ENCODE measurements around the gene SLC25A33. TPM values are rescaled to one million over a fixed set of nuclear protein-coding genes. Genes with fewer than 3 reads are reported as not detected.

The SLC25A33 gene
- total RNA-seq, 2 donors from 2014 or later: 5.0 to 8.4 TPM

GRCh38 chr1:9542430-9542829, 3.2 kb downstream of the SLC25A33 start:
- Histone ChIP-seq H3K36me3 (no peaks in the 10 kb centered on the region), H3K4me1 (peaks cover 12% of the 10 kb centered on the region), H3K9ac (ENCODE audit: low read depth in 2 of 2, low read length in 2 of 2) (no peak overlapping the region), H3K9me3 (no peaks in the 10 kb centered on the region), H3K27ac (no peak overlapping the region), H3K4me3 (no peak overlapping the region), H3K27me3 (no peaks in the 10 kb centered on the region)
- peak; percentile 53 for DNase-seq
- intact Hi-C loops (cut with DNase I): no loop called here
- TF ChIP-seq CTCF (IDR thresholded peaks at IDR 0.05): no peak

DNA sequence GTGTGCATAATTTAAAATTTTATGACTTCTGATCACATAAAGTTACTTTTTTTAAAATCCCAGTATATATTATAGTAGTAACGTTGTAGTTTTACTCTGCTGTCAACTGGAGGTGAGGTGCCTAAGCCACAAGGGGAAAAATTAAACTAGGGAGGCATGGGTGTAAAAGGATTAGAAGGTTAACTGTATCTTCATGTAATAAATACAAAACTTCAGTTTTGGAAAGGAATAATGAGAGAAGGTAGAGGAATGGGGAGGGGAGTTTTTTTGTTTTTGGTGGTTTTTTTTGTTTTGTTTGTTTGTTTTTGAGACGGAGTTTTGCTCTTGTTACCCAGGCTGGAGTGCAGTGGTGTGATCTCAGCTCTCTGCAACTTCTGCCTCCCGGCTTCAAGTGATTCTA, 5.7 kb downstream of the SLC25A33 start:
- Histone ChIP-seq H3K36me3 (no peaks in the 10 kb centered on the region), H3K4me3 (no peak overlapping the region), H3K27me3 (no peaks in the 10 kb centered on the region), H3K4me1 (peaks cover 7% of the 10 kb centered on the region), H3K9ac (ENCODE audit: low read depth in 2 of 2, low read length in 2 of 2) (no peak overlapping the region), H3K9me3 (no peaks in the 10 kb centered on the region), H3K27ac (no peak overlapping the region)
- TF ChIP-seq CTCF (IDR thresholded peaks at IDR 0.05): no peak
- no peak for DNase-seq
- intact Hi-C loops (cut with DNase I): no loop called here

DNA sequence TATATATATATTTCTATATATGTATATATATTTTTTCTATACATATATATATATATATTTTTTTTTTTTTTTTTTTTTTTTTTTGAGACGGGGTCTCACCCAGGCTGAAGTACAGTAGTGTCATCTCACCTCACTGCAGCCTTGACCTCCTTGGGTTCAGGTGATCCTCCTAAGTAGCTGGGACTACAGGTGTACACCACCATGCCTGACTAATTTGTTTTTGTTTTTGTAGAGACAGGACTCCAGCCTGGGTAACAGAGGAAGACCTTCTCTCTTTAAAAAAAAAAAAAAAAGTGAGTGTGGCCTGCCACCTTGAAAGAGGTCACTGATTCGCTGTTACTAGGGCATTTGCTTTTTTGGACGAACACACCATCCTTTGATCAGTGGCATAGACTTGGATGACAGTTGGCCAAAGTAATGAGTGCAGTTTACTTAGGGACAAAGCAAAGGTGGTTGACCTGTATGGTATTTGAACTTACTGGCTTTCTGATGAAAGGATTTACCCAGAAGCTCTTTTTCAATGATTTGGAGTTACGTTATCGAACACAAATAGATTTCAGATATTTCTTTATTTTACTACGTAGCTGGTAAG, 10.8 kb downstream of the SLC25A33 start:
- no peak for TF ChIP-seq CTCF (IDR thresholded peaks at IDR 0.05)
- DNase-seq: no peak
- H3K4me1 ChIP-seq: no peaks in the 10 kb centered on the region
- H3K36me3 ChIP-seq: no peaks in the 10 kb centered on the region
- H3K9ac ChIP-seq (ENCODE audit: low read depth in 2 of 2, low read length in 2 of 2): no peak overlapping the region
- H3K27me3 ChIP-seq: no peaks in the 10 kb centered on the region
- H3K27ac ChIP-seq: no peak overlapping the region
- H3K4me3 ChIP-seq: no peak overlapping the region
- intact Hi-C loops (cut with DNase I): no loop called here
- H3K9me3 ChIP-seq: no peaks in the 10 kb centered on the region

DNA sequence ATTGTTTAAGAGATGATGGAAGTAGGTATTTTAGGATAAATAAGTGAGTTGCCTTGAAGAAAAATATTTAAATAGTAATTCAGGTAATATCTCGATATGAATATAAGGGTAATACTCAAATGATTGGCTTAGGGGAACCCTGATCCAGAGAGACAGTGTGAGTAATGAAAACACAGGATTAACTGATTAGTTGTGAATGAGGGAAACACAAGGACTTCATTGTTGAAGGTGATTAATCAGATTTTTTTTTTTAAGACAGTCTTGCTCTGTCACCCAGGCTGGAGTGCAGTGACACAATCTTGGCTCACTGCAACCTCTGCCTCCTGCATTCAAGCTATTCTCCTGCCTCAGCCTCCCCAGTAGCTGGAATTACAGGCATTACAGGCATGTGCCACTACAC, 12.7 kb downstream of the SLC25A33 start:
- H3K36me3 ChIP-seq: no peaks in the 10 kb centered on the region
- H3K9me3 ChIP-seq: no peaks in the 10 kb centered on the region
- intact Hi-C loops (cut with DNase I): no loop called here
- no peak overlapping the region for H3K4me3 ChIP-seq
- no peak overlapping the region for H3K9ac ChIP-seq (ENCODE audit: low read depth in 2 of 2, low read length in 2 of 2)
- H3K27ac ChIP-seq: no peak overlapping the region
- DNase-seq: no peak
- H3K4me1 ChIP-seq: no peaks in the 10 kb centered on the region
- TF ChIP-seq CTCF (IDR thresholded peaks at IDR 0.05): no peak
- no peaks in the 10 kb centered on the region for H3K27me3 ChIP-seq

DNA sequence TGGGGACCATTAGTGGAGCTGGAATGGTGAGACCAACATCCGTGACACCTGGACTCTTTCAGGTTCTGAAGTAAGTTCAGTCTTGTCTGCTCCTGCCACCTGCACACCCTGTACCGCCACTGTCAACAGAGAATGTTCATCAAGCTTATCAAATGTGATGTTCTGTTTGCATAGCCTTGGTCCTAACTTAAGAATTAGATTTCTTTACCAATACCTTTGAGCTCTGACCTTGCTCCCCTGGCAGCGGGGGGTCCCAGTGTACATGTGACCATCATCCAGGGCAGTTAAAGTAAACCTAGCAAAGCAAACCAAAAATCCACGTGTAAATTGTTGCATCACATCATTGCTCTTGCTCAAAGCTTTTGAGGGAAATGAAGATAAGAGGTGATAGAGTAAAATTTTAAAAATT, 14.5 kb downstream of the SLC25A33 start:
- intact Hi-C loops (cut with DNase I): no loop called here
- Histone ChIP-seq H3K9ac (ENCODE audit: low read depth in 2 of 2, low read length in 2 of 2) (no peak overlapping the region), H3K27me3 (no peaks in the 10 kb centered on the region), H3K4me1 (no peaks in the 10 kb centered on the region), H3K9me3 (no peaks in the 10 kb centered on the region), H3K27ac (no peak overlapping the region), H3K36me3 (no peaks in the 10 kb centered on the region), H3K4me3 (no peak overlapping the region)
- DNase-seq: no peak
- no peak for TF ChIP-seq CTCF (IDR thresholded peaks at IDR 0.05)
